Cardiac septum (tissue), 1 donor: ENCODE results near the gene DYNC2LI1. TPM values are rescaled to one million over a fixed set of nuclear protein-coding genes. Genes with fewer than 3 reads are reported as not detected.

Experiments used
- DNase-seq: peaks from one replicate; pipeline ENCODE4 v3.0.0-alpha.2; 2020; ENCODE audit warnings: low spot score
- intact Hi-C: fragments of 100-400 bp; cut with DNase I; formaldehyde crosslinking; loops from one replicate; pipeline ENCODE4 v1.14.0; 2022
- total RNA-seq: library from RNA; stranded (reverse); fragmentation: NEBNext Ultra II Directional; extraction: Animal tissue kit (Norgen Biotek cat#: 25700); gene quantifications from one replicate; pipeline ENCODE4 v1.2.1, GENCODE V29; 2021
- donor health status: DM: no; HTN: no; CAD: no.

The DYNC2LI1 gene
- total RNA-seq, 1 donor from 2014 or later = 7.9 TPM

- DNase-seq = no peak
- intact Hi-C loops = no loop called here
Observed at GRCh38 chr2:43759195-43759594, 14.6 kb upstream of the DYNC2LI1 start.

GRCh38 chr2:43762286-43762685, 11.6 kb upstream of the DYNC2LI1 start:
- DNase-seq = no peak
- intact Hi-C loops = no loop called here

- no peak for DNase-seq
- intact Hi-C loops = no loop called here
Observed at GRCh38 chr2:43763091-43763490, 10.7 kb upstream of the DYNC2LI1 start.

GRCh38 chr2:43764086-43764705, 9.6 kb upstream of the DYNC2LI1 start:
- intact Hi-C loops = no loop called here

GRCh38 chr2:43766006-43766405, 7.8 kb upstream of the DYNC2LI1 start:
- no peak for DNase-seq
- intact Hi-C loops = no loop called here

More at GRCh38 chr2:43764086-43764705, 9.6 kb upstream of the DYNC2LI1 start:
- DNase-seq = no peak

- intact Hi-C loops = loop anchor here (5.0 kb wide), 1 partner anchor 162 kb away; no protein-coding TSS in a partner anchor
- no peak for DNase-seq
Observed at GRCh38 chr2:43774617-43775016, 778 bp downstream of the DYNC2LI1 start.

GRCh38 chr2:43776324-43776723, 2.5 kb downstream of the DYNC2LI1 start:
- DNase-seq = no peak
- intact Hi-C loops = no loop called here

- intact Hi-C loops = no loop called here
- DNase-seq = no peak
Observed at GRCh38 chr2:43777306-43777926, 3.6 kb downstream of the DYNC2LI1 start.

- intact Hi-C loops = no loop called here
- DNase-seq = no peak
Observed at GRCh38 chr2:43778233-43778632, 4.4 kb downstream of the DYNC2LI1 start.

GRCh38 chr2:43787895-43788294, 14.1 kb downstream of the DYNC2LI1 start:
- intact Hi-C loops = no loop called here
- no peak for DNase-seq

- intact Hi-C loops = no loop called here
- no peak for DNase-seq
Observed at GRCh38 chr2:43788646-43789045, 14.8 kb downstream of the DYNC2LI1 start.

GRCh38 chr2:43790147-43790546, 16.3 kb downstream of the DYNC2LI1 start:
- DNase-seq = no peak
- intact Hi-C loops = no loop called here

- DNase-seq = no peak
- intact Hi-C loops = no loop called here
Observed at GRCh38 chr2:43791035-43791765, 17.4 kb downstream of the DYNC2LI1 start.

GRCh38 chr2:43792653-43793052, 18.8 kb downstream of the DYNC2LI1 start:
- DNase-seq = no peak
- intact Hi-C loops = no loop called here

GRCh38 chr2:43794956-43795355, 21.1 kb downstream of the DYNC2LI1 start:
- DNase-seq = no peak
- intact Hi-C loops = no loop called here

- intact Hi-C loops = no loop called here
- DNase-seq = no peak
Observed at GRCh38 chr2:43796206-43796605, 22.4 kb downstream of the DYNC2LI1 start.

GRCh38 chr2:43798300-43798699, 24.5 kb downstream of the DYNC2LI1 start:
- intact Hi-C loops = no loop called here
- DNase-seq = no peak

- DNase-seq = no peak
- intact Hi-C loops = no loop called here
Observed at GRCh38 chr2:43800894-43801293, 27.1 kb downstream of the DYNC2LI1 start.

- intact Hi-C loops = no loop called here
- DNase-seq = no peak
Observed at GRCh38 chr2:43802135-43802534, 28.3 kb downstream of the DYNC2LI1 start.

GRCh38 chr2:43803113-43803512, 29.3 kb downstream of the DYNC2LI1 start:
- intact Hi-C loops = no loop called here
- no peak for DNase-seq

- no peak for DNase-seq
- intact Hi-C loops = no loop called here
Observed at GRCh38 chr2:43806719-43807031, 32.8 kb downstream of the DYNC2LI1 start.
